Colonic mucosa (tissue), 4 donors: ENCODE measurements around the gene PDZD2. TPM values are rescaled to one million over a fixed set of nuclear protein-coding genes. Genes with fewer than 3 reads are reported as not detected.

Experiments used
- DNase-seq: peaks from one replicate; pipeline ENCODE4 v3.0.0-alpha.2; 2020
- H3K27ac ChIP-seq: fragments of 200-600 bp; one replicate; pipeline ENCODE4 v1.8.0; 2021
- H3K27me3 ChIP-seq: fragments of 200-600 bp; one replicate; pipeline ENCODE4 v1.8.0; 2021
- H3K36me3 ChIP-seq: fragments of 200-600 bp; one replicate; pipeline ENCODE4 v1.8.0; 2021
- H3K4me1 ChIP-seq: fragments of 200-600 bp; one replicate; pipeline ENCODE4 v1.8.0; 2021; ENCODE audit warnings: mild to moderate bottlenecking
- H3K4me3 ChIP-seq: fragments of 200-600 bp; one replicate; pipeline ENCODE4 v1.8.0; 2021
- H3K9ac ChIP-seq, 2 donors: one replicate each; pipeline ENCODE4 v1.7.0; 2013; ENCODE audit warnings: control low read depth in 2 of 2, low read depth in 2 of 2, low read length in 2 of 2
- H3K9me3 ChIP-seq: fragments of 200-600 bp; one replicate; pipeline ENCODE4 v1.8.0; 2021
- CTCF ChIP-seq: fragments of 200-600 bp; IDR thresholded peaks from one replicate; pipeline ENCODE4 v1.8.0; 2022; ENCODE audit warnings: antibody characterized with exemption, mild to moderate bottlenecking
- intact Hi-C: fragments of 100-400 bp; cut with DNase I; formaldehyde crosslinking; loops from one replicate; pipeline ENCODE4 v1.14.1; 2022
- total RNA-seq, 2 donors: library from RNA; stranded (reverse); fragmentation: NEBNext Ultra II Directional in 1 of 2; extraction: Animal tissue kit (Norgen Biotek cat#: 25700) in 1 of 2; gene quantifications; one replicate each; pipeline ENCODE4 v1.2.1, GENCODE V29; 2021
- donor health status: healthy.
- donor health status: DM: no; HTN: no; CAD: no.
- donor health status: DM: no; HTN: no; CAD: no.

The PDZD2 gene
- total RNA-seq, 2 donors from 2014 or later, result 1.8 to 2.3 TPM

- Histone ChIP-seq H3K4me1 (no peaks in the 10 kb centered on the region), H3K9me3 (no peaks in the 10 kb centered on the region), H3K27ac (no peak overlapping the region), H3K27me3 (no peaks in the 10 kb centered on the region), H3K9ac (no peak overlapping the region), H3K4me3 (no peak overlapping the region), H3K36me3 (no peaks in the 10 kb centered on the region)
- TF ChIP-seq CTCF, result no peak
- intact Hi-C loops, result no loop called here
- DNase-seq, result no peak
These were observed 256.4 kb downstream of the PDZD2 start for GRCh38 chr5:31895199-31895820.

DNA sequence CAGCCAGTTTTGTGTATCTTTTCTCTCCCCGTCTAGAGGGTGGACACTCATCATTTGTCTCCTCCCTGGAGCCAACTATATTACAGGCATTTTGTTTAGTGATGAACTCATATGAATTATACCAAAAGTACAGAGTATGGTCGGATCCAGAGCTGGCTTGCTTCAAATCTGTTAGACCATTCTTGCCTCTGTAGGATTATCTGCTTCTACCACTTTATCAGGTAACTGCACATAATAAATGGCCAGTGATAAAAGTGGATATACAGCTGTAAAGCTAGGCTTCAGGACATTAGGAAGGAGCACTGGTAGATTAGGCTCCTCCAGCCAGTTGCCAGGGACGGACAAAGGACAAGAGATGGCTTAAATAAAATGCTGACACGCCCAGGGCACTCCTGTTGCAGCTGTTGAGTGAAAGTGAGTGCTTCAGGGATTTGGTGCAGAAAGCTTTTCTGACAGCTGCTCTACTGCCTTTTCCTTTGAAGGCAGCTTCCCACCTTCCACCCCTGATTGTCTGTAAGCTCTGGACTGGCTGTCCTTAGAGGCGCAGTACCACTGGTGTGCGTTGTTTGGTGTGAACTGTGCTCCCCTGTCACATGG, 259.2 kb downstream of the PDZD2 start:
- no peaks in the 10 kb centered on the region for H3K27me3 ChIP-seq
- no peak overlapping the region for H3K27ac ChIP-seq
- no peaks in the 10 kb centered on the region for H3K4me1 ChIP-seq
- H3K9ac ChIP-seq, result no peak overlapping the region
- H3K9me3 ChIP-seq, result no peaks in the 10 kb centered on the region
- DNase-seq, result no peak
- intact Hi-C loops, result no loop called here
- H3K36me3 ChIP-seq, result no peaks in the 10 kb centered on the region
- no peak overlapping the region for H3K4me3 ChIP-seq
- no peak for TF ChIP-seq CTCF

DNA sequence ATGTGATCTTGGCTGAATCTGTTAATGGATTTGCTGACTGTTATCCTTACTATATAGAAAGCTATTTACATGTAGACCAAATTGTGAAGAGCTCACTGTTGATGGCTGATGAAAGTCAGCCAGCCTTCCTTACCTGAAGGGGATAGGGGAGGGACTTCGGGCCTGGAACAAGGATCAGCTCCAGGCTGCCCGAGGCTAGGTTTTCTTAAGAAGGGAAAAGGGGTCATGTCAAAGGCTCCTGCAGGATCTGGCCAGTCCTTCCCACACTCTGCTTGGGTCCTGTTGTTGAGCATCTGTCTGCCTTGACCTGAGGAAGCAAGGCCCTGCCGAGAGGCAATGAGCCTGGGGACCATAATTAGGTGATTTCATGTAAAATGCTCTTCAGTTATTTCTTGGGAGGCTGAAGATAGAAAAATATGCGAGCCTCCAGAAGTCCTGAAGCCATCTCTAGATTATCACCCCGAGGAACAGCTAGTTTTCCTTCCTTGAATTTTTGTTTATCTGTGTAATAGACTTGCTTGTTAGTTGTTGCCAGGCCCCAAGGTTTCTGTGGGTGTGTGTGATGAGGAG, 261.4 kb downstream of the PDZD2 start:
- intact Hi-C loops, result no loop called here
- DNase-seq, result no peak
- H3K4me1 ChIP-seq, result no peaks in the 10 kb centered on the region
- H3K36me3 ChIP-seq, result no peaks in the 10 kb centered on the region
- no peak overlapping the region for H3K27ac ChIP-seq
- no peak for TF ChIP-seq CTCF
- H3K9me3 ChIP-seq, result no peaks in the 10 kb centered on the region
- H3K4me3 ChIP-seq, result no peak overlapping the region
- H3K9ac ChIP-seq, result no peak overlapping the region
- H3K27me3 ChIP-seq, result no peaks in the 10 kb centered on the region

DNA sequence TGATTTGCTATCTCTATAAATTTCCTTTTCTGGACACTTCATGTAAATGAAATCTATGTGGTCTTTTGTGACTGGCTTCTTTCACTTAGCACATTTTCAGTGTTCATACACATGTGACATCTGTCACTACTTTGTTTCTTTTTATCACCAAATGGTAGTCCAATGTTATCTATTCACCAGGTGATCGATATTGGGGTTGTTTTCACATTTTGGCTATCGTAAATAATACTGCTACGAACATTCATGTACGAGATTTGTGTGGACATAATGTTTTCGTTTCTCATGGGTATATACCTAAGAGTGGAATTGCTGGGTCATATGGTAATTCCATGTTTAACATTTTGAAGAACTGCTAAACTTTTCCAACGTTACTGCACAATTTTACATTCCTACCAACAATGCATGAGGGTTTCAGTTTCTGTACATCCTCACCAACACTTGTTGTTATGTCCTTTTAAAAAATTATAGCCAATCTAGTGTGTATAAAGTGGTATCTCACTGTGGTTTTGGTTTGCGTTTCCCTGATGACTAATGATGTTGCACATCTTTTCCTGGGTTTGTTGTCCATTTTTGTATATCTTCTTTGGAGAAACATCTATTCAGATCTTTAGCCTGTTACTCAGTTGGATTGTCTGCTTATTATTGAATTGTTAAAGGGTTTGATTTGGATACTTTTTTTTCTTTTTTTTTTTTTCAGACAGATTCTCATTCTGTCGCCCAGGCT, 263.0 kb downstream of the PDZD2 start:
- DNase-seq, result no peak
- no peaks in the 10 kb centered on the region for H3K36me3 ChIP-seq
- no peaks in the 10 kb centered on the region for H3K4me1 ChIP-seq
- no peak overlapping the region for H3K4me3 ChIP-seq
- no peak overlapping the region for H3K9ac ChIP-seq
- H3K27me3 ChIP-seq, result no peaks in the 10 kb centered on the region
- intact Hi-C loops, result no loop called here
- no peaks in the 10 kb centered on the region for H3K9me3 ChIP-seq
- no peak for TF ChIP-seq CTCF
- H3K27ac ChIP-seq, result no peak overlapping the region

- Histone ChIP-seq H3K9ac (no peak overlapping the region), H3K9me3 (no peaks in the 10 kb centered on the region), H3K27me3 (no peaks in the 10 kb centered on the region), H3K36me3 (no peaks in the 10 kb centered on the region), H3K27ac (no peak overlapping the region), H3K4me1 (no peaks in the 10 kb centered on the region), H3K4me3 (no peak overlapping the region)
- DNase-seq, result no peak
- intact Hi-C loops, result no loop called here
- TF ChIP-seq CTCF, result no peak
These were observed 269.5 kb downstream of the PDZD2 start for GRCh38 chr5:31908396-31908795.
